HG03558 (cell line): Measurements from ENCODE around the gene MRPS34.
"Not testable (repeated sequence)": the region's sequence is repeated elsewhere in the genome, so short reads cannot be mapped to it uniquely, and the experiment has no call there.

Experiments
- ATAC-seq: cut with Tn5 transposase; IDR thresholded peaks from one replicate; pipeline ENCODE4 v1.9.1; 2021; ENCODE audit warnings: moderate number of reproducible peaks; ENCODE audit not compliant: unreplicated experiment; ENCODE audit errors: extremely low read depth

Gene MRPS34

GRCh38 chr16:1772908-1773702 lies at the start of gene MRPS34:
MRPS34 (minus strand) TSS chr16:1773134; CDS start chr16:1773119, 15 bp downstream.
- ATAC-seq, result no peak

- ATAC-seq, result no peak
Observed at GRCh38 chr16:1821861-1822611, 49.1 kb upstream of the MRPS34 start.

GRCh38 chr16:1820946-1821290 lies 48.0 kb upstream of the MRPS34 start:
- ATAC-seq, result no peak

- ATAC-seq, result no peak
Observed at GRCh38 chr16:1820096-1820945, 47.4 kb upstream of the MRPS34 start.

GRCh38 chr16:1819611-1820010 lies 46.7 kb upstream of the MRPS34 start:
- no peak for ATAC-seq

- ATAC-seq, result no peak
Observed at GRCh38 chr16:1818873-1819525, 46.1 kb upstream of the MRPS34 start.

GRCh38 chr16:1818204-1818872 lies 45.4 kb upstream of the MRPS34 start:
- ATAC-seq, result no peak

GRCh38 chr16:1817716-1818115 lies 44.8 kb upstream of the MRPS34 start:
- no peak for ATAC-seq

GRCh38 chr16:1817276-1817589 lies 44.3 kb upstream of the MRPS34 start:
- ATAC-seq, result no peak

GRCh38 chr16:1816396-1817275 lies 43.7 kb upstream of the MRPS34 start:
- ATAC-seq, result no peak

- no peak for ATAC-seq
Observed at GRCh38 chr16:1815461-1815860, 42.5 kb upstream of the MRPS34 start.

- no peak for ATAC-seq
Observed at GRCh38 chr16:1812732-1813163, 39.8 kb upstream of the MRPS34 start.

GRCh38 chr16:1810536-1810935 lies 37.6 kb upstream of the MRPS34 start:
- ATAC-seq, result no peak

- ATAC-seq, result no peak
Observed at GRCh38 chr16:1810106-1810505, 37.2 kb upstream of the MRPS34 start.

GRCh38 chr16:1809281-1809801 lies 36.4 kb upstream of the MRPS34 start:
- ATAC-seq, result no peak

GRCh38 chr16:1808691-1809090 lies 35.8 kb upstream of the MRPS34 start:
- ATAC-seq, result no peak

GRCh38 chr16:1807626-1808025 lies 34.7 kb upstream of the MRPS34 start:
- ATAC-seq, result no peak

GRCh38 chr16:1800701-1801100 lies 27.8 kb upstream of the MRPS34 start:
- ATAC-seq, result no peak

GRCh38 chr16:1799263-1799662 lies 26.3 kb upstream of the MRPS34 start:
- ATAC-seq, result not testable (repeated sequence)
